Non-pigmented ciliary epithelial cell (primary cell): ENCODE data around the gene BTNL3.
"Not testable (repeated sequence)": the region's sequence is repeated elsewhere in the genome, so short reads cannot be mapped to it uniquely, and the experiment has no call there.

ENCODE experiments used
- DNase-seq: peaks from one replicate; pipeline ENCODE4 v3.0.0-alpha.2; 2010; ENCODE audit warnings: low read depth

The BTNL3 gene

GRCh38 chr5:180988592-180988991 is at the start of gene BTNL3:
Gene BTNL3, plus strand, starts transcription at chr5:180988846. Its CDS starts 183 bp downstream, at chr5:180989029.
- DNase-seq, result no peak

GRCh38 chr5:180950291-180950949 is 38.2 kb upstream of the BTNL3 start:
- DNase-seq, result no peak

GRCh38 chr5:180959661-180960060 is 29.0 kb upstream of the BTNL3 start:
- DNase-seq, result no peak

- no peak for DNase-seq
These were observed 28.4 kb upstream of the BTNL3 start for GRCh38 chr5:180960209-180960608.

GRCh38 chr5:180969406-180969805 is 19.2 kb upstream of the BTNL3 start:
- DNase-seq, result no peak

GRCh38 chr5:180970336-180970735 is 18.3 kb upstream of the BTNL3 start:
- DNase-seq, result no peak

- DNase-seq, result no peak
These were observed 17.8 kb upstream of the BTNL3 start for GRCh38 chr5:180970875-180971274.

GRCh38 chr5:180974612-180975315 is 13.9 kb upstream of the BTNL3 start:
- DNase-seq, result no peak

GRCh38 chr5:180975338-180975737 is 13.3 kb upstream of the BTNL3 start:
- DNase-seq, result no peak

GRCh38 chr5:180976518-180976917 is 12.1 kb upstream of the BTNL3 start:
- DNase-seq, result no peak

- DNase-seq, result no peak
These were observed 10.8 kb upstream of the BTNL3 start for GRCh38 chr5:180977852-180978251.

- no peak for DNase-seq
These were observed 6.5 kb upstream of the BTNL3 start for GRCh38 chr5:180982008-180982741.

- DNase-seq, result no peak
These were observed 630 bp upstream of the BTNL3 start for GRCh38 chr5:180988016-180988415.

- DNase-seq, result no peak
These were observed 1.6 kb downstream of the BTNL3 start for GRCh38 chr5:180990086-180990881.

- no peak for DNase-seq
These were observed 2.2 kb downstream of the BTNL3 start for GRCh38 chr5:180990882-180991242.

- DNase-seq, result no peak
These were observed 13.3 kb downstream of the BTNL3 start for GRCh38 chr5:181001947-181002346.

GRCh38 chr5:181005791-181006190 is 17.1 kb downstream of the BTNL3 start:
- no peak for DNase-seq

- DNase-seq, result no peak
These were observed 19.5 kb downstream of the BTNL3 start for GRCh38 chr5:181008136-181008535.

GRCh38 chr5:181010018-181010417 is 21.4 kb downstream of the BTNL3 start:
- not testable (repeated sequence) for DNase-seq

- DNase-seq, result not testable (repeated sequence)
These were observed 26.0 kb downstream of the BTNL3 start for GRCh38 chr5:181014654-181015053.

GRCh38 chr5:181017448-181017847 is 28.8 kb downstream of the BTNL3 start:
- not testable (repeated sequence) for DNase-seq

GRCh38 chr5:181020688-181021087 is 32.0 kb downstream of the BTNL3 start:
- DNase-seq, result no peak
